H9 (cell line): ENCODE results near the gene LIMS4. TPM values are rescaled to one million over a fixed set of nuclear protein-coding genes. Genes with fewer than 3 reads are reported as not detected.
"Not testable (repeated sequence)": the region's sequence is repeated elsewhere in the genome, so short reads cannot be mapped to it uniquely, and the experiment has no call there.

Experiments used
- DNase-seq: peaks from one replicate; pipeline ENCODE4 v3.0.0-alpha.2; 2017
- H2AFZ ChIP-seq: one replicate; pipeline ENCODE4 v1.6.1; 2013; ENCODE audit warnings: mild to moderate bottlenecking, low read length, control low read depth, moderate library complexity
- H2AK5ac ChIP-seq: 2 replicates; pipeline ENCODE4 v1.6.1; 2013; ENCODE audit warnings: low read length, control low read depth, mixed read lengths; ENCODE audit not compliant: insufficient read length
- H2BK120ac ChIP-seq: one replicate; pipeline ENCODE4 v1.6.1; 2013; ENCODE audit warnings: low read depth, mild to moderate bottlenecking, low read length, control low read depth, inconsistent platforms; ENCODE audit not compliant: poor library complexity, severe bottlenecking
- H2BK12ac ChIP-seq: 2 replicates; pipeline ENCODE4 v1.6.1; 2013; ENCODE audit warnings: low read length, control low read depth, mixed read lengths, low read depth; ENCODE audit not compliant: insufficient read length
- H2BK15ac ChIP-seq: 2 replicates; pipeline ENCODE4 v1.6.1; 2013; ENCODE audit warnings: low read depth, low read length, control low read depth
- H2BK20ac ChIP-seq: one replicate; pipeline ENCODE4 v1.6.1; 2013; ENCODE audit warnings: low read depth, mild to moderate bottlenecking, low read length, control low read depth, inconsistent platforms; ENCODE audit not compliant: poor library complexity, severe bottlenecking
- H2BK5ac ChIP-seq: 2 replicates; pipeline ENCODE4 v1.6.1; 2013; ENCODE audit warnings: low read length, control low read depth, mixed read lengths; ENCODE audit not compliant: insufficient read length
- H3K14ac ChIP-seq: 2 replicates; pipeline ENCODE4 v1.6.1; 2013; ENCODE audit warnings: low read length, control low read depth; ENCODE audit not compliant: insufficient read depth
- H3K18ac ChIP-seq: 2 replicates; pipeline ENCODE4 v1.6.1; 2013; ENCODE audit warnings: low read depth, mild to moderate bottlenecking, mixed read lengths, low read length, control low read depth; ENCODE audit not compliant: insufficient read length
- H3K23ac ChIP-seq: 2 replicates; pipeline ENCODE4 v1.6.1; 2013; ENCODE audit warnings: low read length, control low read depth, mixed read lengths, low read depth; ENCODE audit not compliant: insufficient read length
- H3K23me2 ChIP-seq: 2 replicates; pipeline ENCODE4 v1.6.1; 2013; ENCODE audit warnings: low read depth, mild to moderate bottlenecking, mixed read lengths, low read length, control low read depth; ENCODE audit not compliant: insufficient read length, poor library complexity, severe bottlenecking
- H3K27ac ChIP-seq: 2 replicates; pipeline ENCODE4 v1.5.1; 2013; ENCODE audit warnings: low read length, control low read depth, mixed read lengths, low read depth; ENCODE audit not compliant: insufficient read length
- H3K27me3 ChIP-seq: 2 replicates; pipeline ENCODE4 v1.6.1; 2013; ENCODE audit warnings: low read length, control low read depth, inconsistent platforms; ENCODE audit not compliant: insufficient read depth
- H3K4ac ChIP-seq: 2 replicates; pipeline ENCODE4 v1.6.1; 2013; ENCODE audit warnings: low read depth, mild to moderate bottlenecking, control low read depth, inconsistent platforms, low read length, moderate library complexity
- H3K4me1 ChIP-seq: 2 replicates; pipeline ENCODE4 v1.6.1; 2013; ENCODE audit warnings: low read length, control low read depth, inconsistent platforms; ENCODE audit not compliant: insufficient read depth
- H3K4me2 ChIP-seq: 2 replicates; pipeline ENCODE4 v1.6.1; 2013; ENCODE audit warnings: low read length, control low read depth, mixed read lengths; ENCODE audit not compliant: insufficient read length, insufficient read depth
- H3K56ac ChIP-seq: 2 replicates; pipeline ENCODE4 v1.6.1; 2013; ENCODE audit warnings: low read depth, mild to moderate bottlenecking, mixed read lengths, low read length, control low read depth; ENCODE audit not compliant: insufficient read length
- H3K79me1 ChIP-seq: 2 replicates; pipeline ENCODE4 v1.6.1; 2013; ENCODE audit warnings: low read depth, mild to moderate bottlenecking, moderate library complexity, low read length, control low read depth, inconsistent platforms; ENCODE audit not compliant: insufficient read depth, poor library complexity, severe bottlenecking
- H3K79me2 ChIP-seq: 2 replicates; pipeline ENCODE4 v1.6.1; 2013; ENCODE audit warnings: low read length, control low read depth, inconsistent platforms; ENCODE audit not compliant: insufficient read depth
- H3K9ac ChIP-seq: 2 replicates; pipeline ENCODE4 v1.6.1; 2013; ENCODE audit warnings: low read length, control low read depth, mixed read lengths; ENCODE audit not compliant: insufficient read length; ENCODE audit errors: extremely low read depth
- H3K9me3 ChIP-seq: one replicate; pipeline ENCODE4 v1.6.1; 2013; ENCODE audit warnings: low read depth, low read length, inconsistent platforms; ENCODE audit not compliant: control insufficient read depth
- H3T11ph ChIP-seq: one replicate; pipeline ENCODE4 v1.6.1; 2013; ENCODE audit warnings: mild to moderate bottlenecking, low read length, control low read depth, inconsistent platforms
- H4K20me1 ChIP-seq: one replicate; pipeline ENCODE4 v1.6.1; 2013; ENCODE audit not compliant: control insufficient read depth, insufficient read length, insufficient read depth
- H4K5ac ChIP-seq: 2 replicates; pipeline ENCODE4 v1.6.1; 2013; ENCODE audit warnings: low read depth, mild to moderate bottlenecking, mixed read lengths, low read length, control low read depth; ENCODE audit not compliant: insufficient read length
- H4K8ac ChIP-seq: replicated peaks from 2 replicates; pipeline ENCODE4 v1.6.1; 2013; ENCODE audit warnings: low read length, control low read depth, mixed read lengths, low read depth; ENCODE audit not compliant: insufficient read length
- H4K91ac ChIP-seq: 2 replicates; pipeline ENCODE4 v1.6.1; 2013; ENCODE audit warnings: low read depth, mild to moderate bottlenecking, moderate library complexity, mixed read lengths, low read length, control low read depth; ENCODE audit not compliant: insufficient read length
- H3K27ac Mint-ChIP-seq, 3 experiments: 2 replicates in 2 of 3; 3 replicates in 1 of 3; pipeline ENCODE4 v1.8.0; 2020 to 2021; ENCODE audit warnings: mixed read lengths in 3 of 3, mild to moderate bottlenecking in 1 of 3, moderate library complexity in 1 of 3
- H3K27me3 Mint-ChIP-seq: 2 replicates; pipeline ENCODE4 v1.8.0; 2021; ENCODE audit warnings: low read depth, mild to moderate bottlenecking, moderate library complexity, mixed read lengths
- H3K36me3 Mint-ChIP-seq, 3 experiments: 2 replicates in 2 of 3; 3 replicates in 1 of 3; pipeline ENCODE4 v1.8.0; 2020 to 2021; ENCODE audit warnings: low read depth in 3 of 3, mixed read lengths in 3 of 3; ENCODE audit not compliant: insufficient read depth in 1 of 3
- H3K4me1 Mint-ChIP-seq, 2 experiments: 2 replicates each; pipeline ENCODE4 v1.8.0; 2020; ENCODE audit warnings: mixed read lengths in 2 of 2
- H3K4me3 Mint-ChIP-seq, 2 experiments: 2 replicates in 1 of 2; 3 replicates in 1 of 2; pipeline ENCODE4 v1.8.0; 2020 to 2021; ENCODE audit warnings: mild to moderate bottlenecking in 2 of 2, mixed read lengths in 2 of 2, moderate library complexity in 1 of 2
- H3K9me3 Mint-ChIP-seq, 2 experiments: 2 replicates in 1 of 2; 3 replicates in 1 of 2; pipeline ENCODE4 v1.8.0; 2020; ENCODE audit warnings: mild to moderate bottlenecking in 2 of 2, mixed read lengths in 2 of 2, moderate library complexity in 1 of 2
- WGBS: extraction: QIAGEN DNeasy Blood & Tissue Kit; methylation state at CpG from one replicate; pipeline ENCODE4 v1.1.7; 2013; ENCODE audit warnings: missing lambda C conversion rate, low lambda C conversion rate, mixed read lengths; ENCODE audit not compliant: insufficient read length; ENCODE audit errors: extremely low coverage; 5-methylcytosine and 5-hydroxymethylcytosine counted together
- total RNA-seq: library from RNA; stranded (reverse); gene quantifications from 2 replicates; pipeline ENCODE4 v1.2.1, GENCODE V29; 2021

Gene LIMS4
- total RNA-seq, 1 experiment from 2014 or later = 0.55 TPM

- H3K27ac ChIP-seq, H4K8ac ChIP-seq, H3K79me2 ChIP-seq, H3K18ac ChIP-seq, H3K27ac Mint-ChIP-seq, H2BK120ac ChIP-seq, H3K23ac ChIP-seq, H2AFZ ChIP-seq, H3K9me3 ChIP-seq, H2BK20ac ChIP-seq, H3K27me3 ChIP-seq, H4K20me1 ChIP-seq, H3K27me3 Mint-ChIP-seq, H3K79me1 ChIP-seq, H4K5ac ChIP-seq, H2BK12ac ChIP-seq, H3K9ac ChIP-seq, H4K91ac ChIP-seq, H3T11ph ChIP-seq, H3K36me3 Mint-ChIP-seq, H3K4me1 ChIP-seq, H3K56ac ChIP-seq, DNase-seq, H3K14ac ChIP-seq, H3K9me3 Mint-ChIP-seq, H2AK5ac ChIP-seq, H3K23me2 ChIP-seq, H2BK5ac ChIP-seq, H3K4me3 Mint-ChIP-seq, H3K4ac ChIP-seq, H3K4me2 ChIP-seq, H3K4me1 Mint-ChIP-seq, H2BK15ac ChIP-seq: not testable (repeated sequence)
- no CpG with 5 or more reads among the region's 56 CpGs for WGBS
Observed at GRCh38 chr2:110423574-110423962, 49.0 kb downstream of the LIMS4 start.

DNA sequence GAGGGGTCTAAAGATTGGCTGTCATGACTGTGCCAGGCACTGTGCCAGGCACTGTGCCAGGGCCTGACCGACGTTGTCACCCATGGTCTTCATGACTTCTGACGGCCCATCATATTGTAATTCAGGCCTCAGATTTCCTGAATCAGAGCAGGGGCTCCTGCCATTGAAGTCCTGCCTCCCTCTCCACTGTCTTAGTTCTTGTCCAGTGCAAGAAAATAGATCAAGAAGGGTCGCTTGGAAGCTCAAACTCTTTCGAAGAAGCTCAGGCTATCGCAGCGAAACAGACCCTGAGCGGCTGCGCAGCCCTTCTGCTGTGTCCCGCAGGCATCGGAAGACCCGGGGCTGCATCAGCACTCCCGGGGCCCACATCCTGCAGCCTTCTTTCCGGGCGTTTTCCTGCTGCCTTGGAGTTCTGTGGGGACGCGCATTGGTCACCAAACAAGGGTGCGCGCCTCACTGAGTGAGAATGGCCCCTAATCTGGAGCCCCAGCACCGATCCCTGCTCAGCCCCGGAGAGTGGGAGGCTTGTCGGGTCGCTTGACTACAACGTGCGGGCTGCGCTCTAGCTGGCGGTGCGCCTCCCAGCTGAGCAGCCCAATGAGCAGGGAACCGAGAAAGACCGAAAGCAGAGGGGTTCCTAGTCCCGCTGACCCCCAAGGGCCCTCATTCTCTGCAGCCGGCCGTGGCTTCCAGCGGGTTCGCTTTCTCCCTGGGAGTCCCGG lies 49.6 kb downstream of the LIMS4 start:
- DNase-seq, H3K14ac ChIP-seq, H3K56ac ChIP-seq, H3K79me2 ChIP-seq, H2BK12ac ChIP-seq, H4K8ac ChIP-seq, H3K27ac ChIP-seq, H2BK120ac ChIP-seq, H2BK15ac ChIP-seq, H3K23ac ChIP-seq, H2BK20ac ChIP-seq, H2BK5ac ChIP-seq, H3K9me3 Mint-ChIP-seq, H3K9me3 ChIP-seq, H3K9ac ChIP-seq, H3K27ac Mint-ChIP-seq, H3K79me1 ChIP-seq, H3K23me2 ChIP-seq, H4K20me1 ChIP-seq, H3K36me3 Mint-ChIP-seq, H4K5ac ChIP-seq, H4K91ac ChIP-seq, H3K4me1 Mint-ChIP-seq, H3K4ac ChIP-seq, H3K4me3 Mint-ChIP-seq, H3K18ac ChIP-seq, H3T11ph ChIP-seq, H3K4me1 ChIP-seq, H3K27me3 ChIP-seq, H2AK5ac ChIP-seq, H2AFZ ChIP-seq, H3K4me2 ChIP-seq, H3K27me3 Mint-ChIP-seq: not testable (repeated sequence)
- no CpG with 5 or more reads among the region's 36 CpGs for WGBS
